A549 treated with dexamethasone at 1 μM for 4 hours (cell line): ENCODE data around the gene EOLA2. TPM values are rescaled to one million over a fixed set of nuclear protein-coding genes. Genes with fewer than 3 reads are reported as not detected.

Experiments
- total RNA-seq: library from RNA; stranded (reverse); fragments of 200-300 nt; extraction: Qiagen RNA extraction; gene quantifications from 5 replicates; pipeline ENCODE4 v1.2.3, GENCODE V29; 2022

The EOLA2 gene
- total RNA-seq = 50.2 to 58.8 TPM (median 53.1 TPM) in 5 replicates

GRCh38 chrX:149938427-149938880 is at the start of gene EOLA2:
Gene EOLA2, minus strand, starts transcription at chrX:149938491. Its CDS starts 4,617 bp downstream, at chrX:149933874.

GRCh38 chrX:149929400-149929799 is 8.9 kb downstream of the EOLA2 start, which contains the start of gene HSFX4:
Gene HSFX4, plus strand, starts transcription at chrX:149929573. Its CDS starts 72 bp downstream, at chrX:149929645.

Other genes with a start within 250 kb of the EOLA2 start
- gene MAGEA11, start 226.4 kb downstream of the EOLA2 start, total RNA-seq = not detected in 5 replicates
- gene HSFX1, start 164.4 kb downstream of the EOLA2 start, total RNA-seq = 0.07 to 0.42 TPM (median 0.16 TPM) in 5 replicates
- not detected in 5 replicates for gene MAGEA9, start 156.6 kb downstream of the EOLA2 start, total RNA-seq
- gene MAGEA8, start 57.3 kb downstream of the EOLA2 start, total RNA-seq = not detected in 5 replicates
- 0.10 to 0.13 TPM (median 0.11 TPM) in 3 of 5 replicates, not detected in the others for gene HSFX4, start 8.9 kb downstream of the EOLA2 start, total RNA-seq